BLaER1 (cell line): Measurements from ENCODE around the gene PORCN.

Experiments used
- H3K27ac ChIP-seq: shearing (Covaris generic); formaldehyde crosslinking; 2 replicates; pipeline ENCODE4 v1.8.1; 2022
- H3K27me3 ChIP-seq: shearing (Covaris generic); formaldehyde crosslinking; 2 replicates; pipeline ENCODE4 v1.8.1; 2022
- H3K36me3 ChIP-seq: shearing (Covaris generic); formaldehyde crosslinking; 2 replicates; pipeline ENCODE4 v1.8.1; 2022
- H3K4me1 ChIP-seq: shearing (Covaris generic); formaldehyde crosslinking; 2 replicates; pipeline ENCODE4 v1.8.1; 2022
- H3K4me2 ChIP-seq: shearing (Covaris generic); formaldehyde crosslinking; 2 replicates; pipeline ENCODE4 v1.8.1; 2022
- H3K4me3 ChIP-seq: shearing (Covaris generic); formaldehyde crosslinking; 2 replicates; pipeline ENCODE4 v1.8.1; 2022
- H3K9ac ChIP-seq: shearing (Covaris generic); formaldehyde crosslinking; 2 replicates; pipeline ENCODE4 v1.8.1; 2022
- H3K9me3 ChIP-seq: shearing (Covaris generic); formaldehyde crosslinking; 2 replicates; pipeline ENCODE4 v1.8.1; 2022
- H4K20me1 ChIP-seq: shearing (Covaris generic); formaldehyde crosslinking; 2 replicates; pipeline ENCODE4 v1.8.1; 2022
- Cebpa-rat ChIP-seq: shearing (Covaris generic); IDR thresholded peaks from 2 replicates; pipeline ENCODE4 v1.8.1; 2022

Gene PORCN

DNA sequence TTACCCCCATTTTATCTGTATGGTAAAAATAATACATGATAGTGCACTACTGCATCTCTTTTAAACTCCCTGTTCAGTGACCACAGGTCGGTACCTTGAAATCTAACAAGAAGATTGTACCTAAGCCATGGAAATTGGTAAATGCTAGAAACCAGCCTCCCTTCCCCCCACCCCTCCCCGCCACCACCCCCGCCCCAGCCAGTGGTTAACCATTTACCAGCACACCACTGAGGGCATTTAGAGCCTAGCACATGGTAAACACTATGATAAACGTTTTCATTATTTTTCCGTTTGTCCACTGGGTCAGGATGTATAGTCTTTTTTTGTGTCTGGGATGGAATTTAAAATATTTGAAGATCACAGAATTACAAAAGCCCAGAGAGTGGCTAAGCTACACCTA lies 33.5 kb upstream of the PORCN start:
- H4K20me1 ChIP-seq: peaks cover 33% of the 10 kb centered on the region
- H3K27ac ChIP-seq: peak overlapping the region; percentile 83
- H3K9me3 ChIP-seq: no peaks in the 10 kb centered on the region
- H3K36me3 ChIP-seq: peaks cover 22% of the 10 kb centered on the region
- H3K4me3 ChIP-seq: peak overlapping the region; percentile 82
- H3K4me2 ChIP-seq: peak overlapping the region; percentile 75
- H3K4me1 ChIP-seq: peaks cover 27% of the 10 kb centered on the region
- H3K9ac ChIP-seq: peak overlapping the region; percentile 85
- TF ChIP-seq Cebpa-rat: no peak
- peaks cover 29% of the 10 kb centered on the region for H3K27me3 ChIP-seq

DNA sequence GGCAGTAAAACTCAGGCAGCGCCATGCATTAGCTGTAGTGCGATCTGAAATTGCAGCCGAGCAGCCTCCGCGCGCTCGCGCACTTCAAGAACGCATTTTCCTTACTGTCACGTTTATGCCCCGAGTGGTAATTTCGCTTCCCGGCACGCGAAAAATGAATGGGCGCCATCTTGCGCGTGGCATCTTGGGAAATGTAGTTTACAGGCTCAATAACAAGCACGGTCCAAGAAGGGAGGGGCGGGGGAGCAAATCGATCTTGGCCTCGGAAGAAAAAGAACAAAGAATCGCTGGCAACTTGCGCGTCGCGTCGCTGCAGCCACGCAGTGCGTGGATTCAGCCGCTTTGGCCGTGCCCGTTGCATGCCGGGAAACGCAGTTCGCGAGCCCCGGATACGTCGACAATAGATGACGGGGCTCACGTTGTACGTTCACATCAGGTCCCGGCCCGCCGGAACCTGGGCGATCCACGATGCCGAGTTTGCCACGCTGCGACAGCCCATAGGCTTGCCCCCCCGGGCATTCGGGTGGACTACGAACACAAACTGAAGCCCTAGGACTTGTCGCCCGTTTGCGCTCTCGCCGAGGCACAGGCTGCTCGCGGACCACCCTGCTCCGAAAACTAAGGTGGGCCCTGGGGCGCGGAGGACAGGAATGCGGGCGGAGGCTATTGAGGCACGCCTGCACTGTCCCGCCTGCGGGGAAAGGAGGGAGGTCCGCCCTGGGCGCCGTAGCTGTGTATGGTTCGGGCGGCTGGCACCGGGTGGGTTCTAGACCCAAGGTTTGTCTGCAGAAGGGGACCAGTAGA lies 32.8 kb upstream of the PORCN start, which contains the start of gene FTSJ1:
Gene FTSJ1 (plus strand): TSS at position 426 of the 804 bp plus-strand sequence. CDS start 1,849 bp downstream, outside the sequence.
- no peak for TF ChIP-seq Cebpa-rat
- Histone ChIP-seq H3K27ac (peak within 1 kb of the TSS; percentile 83), H3K4me1 (peaks cover 27% of the 10 kb centered on the region)

DNA sequence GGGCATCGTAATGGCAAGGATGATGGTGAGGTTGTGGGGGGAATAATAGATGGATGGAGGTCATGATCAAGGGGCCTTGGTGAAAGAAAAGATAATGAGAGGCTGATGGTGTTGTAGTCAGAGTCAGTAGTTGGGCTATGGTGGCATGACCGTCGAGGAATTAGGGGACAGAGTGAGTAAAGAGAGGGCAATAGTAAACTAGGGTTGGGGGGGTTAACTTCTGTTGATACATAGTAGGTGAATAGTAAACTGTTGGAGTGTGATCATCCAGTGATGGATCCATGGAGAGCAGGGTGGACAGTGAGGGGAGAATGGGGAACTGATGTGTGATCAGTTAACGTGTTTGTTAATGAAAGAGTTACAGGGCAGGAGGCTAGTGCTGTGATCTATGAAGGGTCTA lies 31.9 kb upstream of the PORCN start:
- Histone ChIP-seq H4K20me1 (peaks cover 43% of the 10 kb centered on the region), H3K4me2 (peak overlapping the region; percentile 82), H3K27ac (peak overlapping the region; percentile 83; the same call in 1 of the 2 replicates), H3K9ac (peak overlapping the region; percentile 85), H3K36me3 (peaks cover 39% of the 10 kb centered on the region), H3K27me3 (peaks cover 33% of the 10 kb centered on the region), H3K4me1 (peaks cover 27% of the 10 kb centered on the region), H3K4me3 (peak overlapping the region; percentile 82), H3K9me3 (no peaks in the 10 kb centered on the region)
- no peak for TF ChIP-seq Cebpa-rat

More for the DNA sequence above, 32.8 kb upstream of the PORCN start, which contains the start of gene FTSJ1:
- Histone ChIP-seq H3K9ac (peak within 1 kb of the TSS; percentile 85), H3K36me3 (peaks cover 29% of the 10 kb centered on the region), H4K20me1 (peaks cover 39% of the 10 kb centered on the region), H3K4me2 (peak within 1 kb of the TSS; percentile 82), H3K4me3 (peak within 1 kb of the TSS; percentile 82), H3K27me3 (peaks cover 28% of the 10 kb centered on the region), H3K9me3 (no peaks in the 10 kb centered on the region)

DNA sequence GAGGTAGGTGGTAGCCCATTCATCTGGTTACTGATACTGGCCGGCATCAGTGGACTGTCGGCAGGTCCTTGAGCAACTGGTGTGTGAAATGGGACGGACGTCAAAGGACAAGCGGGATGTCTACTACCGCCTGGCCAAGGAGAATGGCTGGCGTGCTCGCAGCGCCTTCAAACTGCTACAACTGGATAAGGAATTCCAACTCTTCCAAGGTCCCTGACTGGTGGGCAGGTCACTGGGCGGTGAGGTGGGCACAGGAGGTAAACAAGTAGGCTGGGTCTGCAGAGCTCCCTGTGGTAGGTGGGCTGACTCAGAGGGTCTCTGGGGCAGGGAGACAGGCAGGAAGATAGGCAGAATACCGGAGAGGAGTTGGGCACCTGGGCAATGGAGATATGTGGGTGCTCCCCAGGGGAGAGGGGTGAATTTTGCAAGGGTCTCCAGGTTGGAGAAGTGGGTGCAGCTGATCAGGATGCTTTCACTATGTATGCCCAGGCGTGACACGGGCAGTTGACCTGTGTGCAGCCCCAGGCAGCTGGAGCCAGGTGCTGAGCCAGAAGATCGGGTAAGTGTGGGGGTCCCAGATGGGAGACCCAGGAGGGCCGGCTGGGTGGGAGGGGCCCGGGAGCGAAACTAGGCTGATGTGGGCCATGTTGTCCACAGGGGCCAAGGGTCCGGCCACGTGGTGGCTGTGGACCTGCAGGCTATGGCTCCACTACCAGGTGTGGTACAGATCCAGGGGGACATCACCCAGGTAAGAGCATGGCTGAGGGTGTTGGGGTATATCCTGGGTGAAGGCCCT lies 30.6 kb upstream of the PORCN start:
- Histone ChIP-seq H3K4me3 (no peak overlapping the region), H3K4me1 (peaks cover 27% of the 10 kb centered on the region), H3K27me3 (peaks cover 34% of the 10 kb centered on the region), H3K27ac (no peak overlapping the region), H3K36me3 (peaks cover 47% of the 10 kb centered on the region), H3K9ac (no peak overlapping the region), H4K20me1 (peaks cover 49% of the 10 kb centered on the region), H3K4me2 (peak overlapping the region; percentile 82), H3K9me3 (no peaks in the 10 kb centered on the region)
- TF ChIP-seq Cebpa-rat: no peak

DNA sequence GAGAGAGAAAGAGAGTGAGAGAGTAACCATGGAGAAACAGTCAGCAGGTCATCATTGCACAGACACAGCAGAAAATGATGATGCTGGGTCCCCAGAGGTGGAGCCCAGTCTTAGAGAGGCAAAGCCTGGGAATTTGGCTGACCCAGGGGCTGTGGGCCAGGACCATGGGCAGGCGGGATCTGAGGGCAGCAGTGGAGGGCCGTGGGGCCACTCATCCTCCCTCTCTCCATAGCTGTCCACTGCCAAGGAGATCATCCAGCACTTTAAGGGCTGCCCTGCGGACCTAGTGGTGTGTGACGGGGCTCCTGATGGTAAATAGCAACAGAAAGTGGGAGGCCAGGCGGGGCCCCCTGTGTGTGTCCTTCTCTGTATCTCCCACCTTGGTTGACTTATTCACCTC lies 30.0 kb upstream of the PORCN start:
- Histone ChIP-seq H3K27me3 (peaks cover 36% of the 10 kb centered on the region), H3K36me3 (peaks cover 53% of the 10 kb centered on the region), H3K9ac (no peak overlapping the region), H3K4me2 (no peak overlapping the region), H3K9me3 (no peaks in the 10 kb centered on the region), H3K27ac (no peak overlapping the region), H4K20me1 (peaks cover 49% of the 10 kb centered on the region), H3K4me1 (peaks cover 21% of the 10 kb centered on the region), H3K4me3 (no peak overlapping the region)
- TF ChIP-seq Cebpa-rat: no peak

DNA sequence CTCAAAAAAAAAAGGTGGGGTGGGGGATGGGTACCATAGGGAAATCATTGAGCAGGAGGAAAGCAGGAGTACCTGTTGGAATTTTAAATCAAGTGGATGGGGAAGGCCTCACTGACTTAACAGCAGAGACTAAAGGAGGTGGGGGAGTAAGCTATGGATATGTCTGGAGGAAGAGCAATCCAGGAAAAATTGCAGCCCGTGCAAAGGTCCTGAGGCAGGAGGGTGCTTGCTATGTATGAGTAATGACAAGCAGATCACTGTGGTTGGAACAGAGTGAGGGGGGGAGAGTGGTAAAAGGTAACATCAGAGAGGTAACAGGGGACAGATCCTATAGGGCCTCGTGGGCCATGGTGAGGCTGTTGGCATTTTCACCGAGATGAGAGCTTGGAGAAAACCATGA lies 28.6 kb upstream of the PORCN start:
- H3K4me3 ChIP-seq: no peak overlapping the region
- TF ChIP-seq Cebpa-rat: no peak
- peaks cover 49% of the 10 kb centered on the region for H4K20me1 ChIP-seq
- no peak overlapping the region for H3K4me2 ChIP-seq
- H3K9me3 ChIP-seq: no peaks in the 10 kb centered on the region
- no peak overlapping the region for H3K27ac ChIP-seq
- H3K36me3 ChIP-seq: peaks cover 65% of the 10 kb centered on the region
- no peak overlapping the region for H3K9ac ChIP-seq
- H3K4me1 ChIP-seq: peaks cover 8% of the 10 kb centered on the region
- H3K27me3 ChIP-seq: peaks cover 47% of the 10 kb centered on the region

DNA sequence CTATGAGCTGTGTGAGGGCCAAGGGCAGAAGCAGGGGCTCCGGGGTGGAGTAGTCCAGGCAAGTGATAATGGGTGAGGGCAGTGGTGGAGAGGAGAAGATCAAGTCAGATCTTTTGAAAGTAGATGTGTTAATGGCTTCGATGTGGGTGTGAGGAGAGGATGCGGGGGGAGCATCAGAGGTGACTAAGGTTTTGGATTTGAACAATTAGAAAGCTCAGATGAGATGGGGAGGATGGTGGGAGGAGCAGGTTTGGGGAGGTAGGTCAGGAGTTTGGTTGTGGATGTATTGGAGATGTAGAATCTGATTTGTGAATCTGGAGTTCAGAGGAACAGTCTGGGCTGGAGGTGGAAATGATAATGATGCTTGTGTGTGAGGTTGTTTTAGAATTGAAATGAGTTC lies 28.2 kb upstream of the PORCN start:
- Histone ChIP-seq H3K9me3 (no peaks in the 10 kb centered on the region), H3K4me3 (no peak overlapping the region), H3K4me1 (peaks cover 7% of the 10 kb centered on the region; the same call in 1 of the 2 replicates), H3K36me3 (peaks cover 65% of the 10 kb centered on the region), H3K27me3 (peaks cover 50% of the 10 kb centered on the region), H3K27ac (no peak overlapping the region), H3K4me2 (no peak overlapping the region), H4K20me1 (peaks cover 49% of the 10 kb centered on the region), H3K9ac (no peak overlapping the region)
- no peak for TF ChIP-seq Cebpa-rat

DNA sequence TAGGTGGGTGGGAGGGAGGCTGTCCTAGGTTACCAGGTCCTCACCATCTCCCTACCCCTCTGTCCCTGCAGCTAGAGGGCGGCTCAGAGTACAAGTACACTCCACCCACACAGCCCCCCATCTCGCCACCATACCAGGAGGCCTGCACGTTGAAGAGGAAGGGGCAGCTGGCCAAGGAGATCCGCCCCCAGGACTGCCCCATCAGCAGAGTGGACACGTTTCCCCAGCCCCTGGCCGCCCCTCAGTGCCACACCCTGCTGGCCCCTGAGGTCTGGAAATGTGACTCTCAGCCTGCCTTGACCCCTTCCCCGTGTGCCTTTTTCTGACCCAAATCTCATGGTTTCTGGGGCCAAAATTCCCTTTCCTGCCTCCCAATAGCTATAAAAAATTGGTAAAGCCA lies 26.3 kb upstream of the PORCN start:
- no peaks in the 10 kb centered on the region for H3K9me3 ChIP-seq
- no peak for TF ChIP-seq Cebpa-rat
- H3K4me1 ChIP-seq: no peaks in the 10 kb centered on the region
- H3K9ac ChIP-seq: no peak overlapping the region
- H4K20me1 ChIP-seq: peaks cover 43% of the 10 kb centered on the region
- no peak overlapping the region for H3K4me3 ChIP-seq
- H3K27me3 ChIP-seq: peaks cover 61% of the 10 kb centered on the region
- H3K27ac ChIP-seq: no peak overlapping the region
- peaks cover 74% of the 10 kb centered on the region for H3K36me3 ChIP-seq
- no peak overlapping the region for H3K4me2 ChIP-seq

DNA sequence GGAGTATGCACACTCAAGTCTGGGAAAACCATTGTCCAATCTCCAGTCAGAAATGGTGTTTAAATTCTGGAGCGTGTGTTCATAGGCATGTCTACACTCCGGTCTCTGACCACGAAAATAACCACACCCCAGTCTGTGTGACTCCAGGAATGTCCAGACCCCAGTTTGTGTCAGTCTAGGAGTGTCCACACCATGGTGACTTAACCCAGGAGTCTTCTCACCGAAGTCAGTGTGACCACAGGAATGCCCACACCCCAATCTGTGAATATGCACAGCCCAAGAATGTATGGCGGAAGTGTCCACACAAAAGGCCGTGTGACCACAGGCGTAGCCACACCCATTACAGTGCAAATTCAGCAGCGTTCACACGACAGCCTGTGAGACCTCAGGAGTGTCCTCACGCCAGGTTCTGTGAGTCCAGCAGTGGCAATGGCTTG lies 21.4 kb upstream of the PORCN start:
- H3K27me3 ChIP-seq: peaks cover 75% of the 10 kb centered on the region
- no peaks in the 10 kb centered on the region for H3K9me3 ChIP-seq
- H4K20me1 ChIP-seq: peaks cover 3% of the 10 kb centered on the region; the same call in 1 of the 2 replicates
- H3K36me3 ChIP-seq: peaks cover 34% of the 10 kb centered on the region
- peaks cover 9% of the 10 kb centered on the region for H3K4me1 ChIP-seq
- H3K9ac ChIP-seq: no peak overlapping the region
- TF ChIP-seq Cebpa-rat: no peak
- no peak overlapping the region for H3K4me2 ChIP-seq
- H3K27ac ChIP-seq: no peak overlapping the region
- no peak overlapping the region for H3K4me3 ChIP-seq

DNA sequence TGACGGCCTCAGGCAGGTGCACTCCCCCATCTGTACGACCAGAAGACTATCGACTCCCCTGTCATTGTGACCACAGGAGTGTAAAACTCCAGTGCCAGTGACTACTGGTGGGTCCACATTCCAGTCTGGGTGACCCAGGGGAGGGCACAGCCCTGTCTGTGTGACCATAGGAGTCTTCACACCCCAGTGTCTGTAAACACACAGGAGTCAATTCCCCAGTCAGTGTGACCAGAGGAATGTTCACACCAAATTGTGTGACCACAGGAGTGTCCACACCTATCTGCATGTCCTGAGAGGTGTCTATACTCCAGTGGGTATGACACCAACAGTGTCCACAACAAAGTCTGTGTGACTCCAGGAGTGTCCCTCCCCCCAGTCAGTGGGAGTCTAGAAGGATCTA lies 20.8 kb upstream of the PORCN start:
- TF ChIP-seq Cebpa-rat: no peak
- Histone ChIP-seq H3K4me3 (no peak overlapping the region), H3K9ac (no peak overlapping the region), H3K9me3 (no peaks in the 10 kb centered on the region), H4K20me1 (no peaks in the 10 kb centered on the region; the same call in 1 of the 2 replicates), H3K27ac (no peak overlapping the region), H3K4me2 (no peak overlapping the region), H3K27me3 (peaks cover 71% of the 10 kb centered on the region), H3K4me1 (peaks cover 16% of the 10 kb centered on the region), H3K36me3 (peaks cover 30% of the 10 kb centered on the region)
